ENCODE measurements around the gene POLN. TPM values are rescaled to one million over a fixed set of nuclear protein-coding genes. Genes with fewer than 3 reads are reported as not detected.
A peak's percentile ranks its signal among the peaks of the same experiment; 100 is the strongest.

POLN gene
- total RNA-seq, 2 donors from 2014 or later, result 2.4 to 6.3 TPM

DNA sequence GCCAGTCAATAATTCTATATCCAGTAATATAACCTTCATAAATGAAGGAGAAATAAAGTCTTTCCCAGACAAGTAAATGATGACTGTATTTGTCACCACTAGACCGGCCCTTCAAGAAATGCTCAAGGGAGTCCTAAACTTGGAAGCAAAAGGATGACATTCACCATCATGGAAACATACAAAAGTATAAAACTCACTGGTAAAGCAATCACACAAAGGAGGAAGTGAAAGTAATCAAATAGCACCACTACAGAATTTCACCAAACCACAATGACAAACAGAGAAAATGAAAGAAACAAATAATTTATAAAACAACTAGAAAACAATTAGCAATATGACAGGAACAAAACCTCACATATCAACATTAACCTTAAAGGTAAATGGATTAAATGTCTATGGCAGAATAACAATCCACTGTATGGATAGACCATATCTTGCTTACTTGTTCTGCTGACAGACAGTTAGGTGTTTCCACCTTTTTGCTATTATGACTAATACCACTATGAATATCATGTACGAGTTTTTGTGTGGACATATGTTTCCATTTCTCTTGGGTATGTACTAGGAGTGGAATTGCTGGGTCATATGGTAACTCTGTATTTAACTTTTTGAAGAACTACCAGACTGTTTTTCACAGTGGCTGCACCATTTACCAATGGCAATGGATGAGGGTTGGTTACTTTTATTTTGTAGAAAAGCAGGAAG, 137.9 kb downstream of the POLN start:
- intact Hi-C loops (cut with DNase I), result no loop called here
- ATAC-seq (no peak), DNase-seq (no peak)

DNA sequence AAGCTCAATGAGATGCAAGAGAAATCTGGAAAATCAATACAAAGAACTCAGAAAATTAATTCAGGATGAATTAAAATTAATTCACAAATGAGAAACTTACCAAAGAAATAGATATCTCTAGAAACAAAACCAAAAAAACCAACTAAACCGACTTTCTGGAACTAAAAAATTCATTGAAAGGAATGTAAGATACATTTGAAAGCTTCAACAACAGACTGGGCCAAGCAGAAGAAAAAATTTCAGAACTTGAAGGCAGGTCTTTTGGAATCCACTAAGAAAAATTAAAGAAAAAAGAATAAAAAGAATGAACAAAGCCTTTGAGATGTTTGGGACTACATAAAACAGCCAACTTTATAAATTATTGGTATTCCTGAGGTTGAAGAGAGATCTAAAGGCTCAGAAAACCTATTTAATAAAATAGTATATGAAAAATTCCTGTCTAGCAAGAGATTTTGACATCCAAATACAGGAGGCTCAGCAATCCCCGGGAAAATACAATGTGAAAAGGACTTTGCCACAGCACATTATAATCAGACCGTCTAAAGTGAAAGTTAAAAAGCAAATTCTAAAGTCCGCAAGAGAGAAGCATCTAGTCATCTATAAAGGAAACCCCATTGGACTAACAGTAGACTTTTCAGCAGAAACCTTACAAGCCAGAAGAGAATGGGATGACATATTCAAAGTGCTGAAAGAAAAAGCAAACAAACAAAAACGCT, 138.6 kb downstream of the POLN start:
- DNase-seq (no peak), ATAC-seq (no peak)
- intact Hi-C loops (cut with DNase I), result no loop called here

DNA sequence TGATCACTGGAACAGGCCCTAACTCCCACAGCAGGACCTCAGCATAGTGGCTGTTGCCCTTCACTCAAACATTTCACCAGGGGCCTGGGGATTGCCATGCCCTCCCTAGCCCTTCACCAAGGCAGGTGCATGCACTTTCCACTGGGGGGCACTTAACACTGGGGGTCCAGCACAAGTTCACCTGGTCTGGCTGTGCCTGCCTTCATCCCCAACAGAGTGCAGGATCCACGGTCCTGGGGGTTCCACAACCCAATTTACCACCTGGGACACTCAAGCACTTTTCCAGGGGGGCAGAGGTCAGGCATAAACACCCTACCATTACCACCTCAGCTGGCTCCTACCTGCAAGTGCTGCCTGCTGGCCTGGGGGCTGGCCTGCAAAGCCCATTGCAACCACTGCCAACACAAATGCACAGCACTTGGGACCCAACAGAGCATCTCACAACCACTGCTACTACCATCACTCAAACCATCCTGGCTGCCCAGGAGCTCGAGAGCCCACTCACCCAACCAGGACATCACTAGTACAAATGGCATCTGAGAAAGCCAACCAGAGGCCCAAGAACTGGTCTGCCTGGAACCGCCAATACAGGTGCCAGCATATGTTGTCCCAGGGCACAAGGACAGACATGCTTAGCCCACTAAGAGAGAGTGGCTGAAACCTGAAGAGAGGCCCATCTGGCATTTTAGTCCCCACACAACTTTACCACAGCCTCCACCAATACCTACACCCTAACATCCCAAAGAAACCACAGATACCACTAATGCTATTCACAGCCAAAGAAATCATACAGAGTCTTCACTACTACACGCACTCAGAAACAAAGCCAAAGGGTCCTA, 139.7 kb downstream of the POLN start:
- ATAC-seq (no peak), DNase-seq (no peak)
- intact Hi-C loops (cut with DNase I), result no loop called here

DNA sequence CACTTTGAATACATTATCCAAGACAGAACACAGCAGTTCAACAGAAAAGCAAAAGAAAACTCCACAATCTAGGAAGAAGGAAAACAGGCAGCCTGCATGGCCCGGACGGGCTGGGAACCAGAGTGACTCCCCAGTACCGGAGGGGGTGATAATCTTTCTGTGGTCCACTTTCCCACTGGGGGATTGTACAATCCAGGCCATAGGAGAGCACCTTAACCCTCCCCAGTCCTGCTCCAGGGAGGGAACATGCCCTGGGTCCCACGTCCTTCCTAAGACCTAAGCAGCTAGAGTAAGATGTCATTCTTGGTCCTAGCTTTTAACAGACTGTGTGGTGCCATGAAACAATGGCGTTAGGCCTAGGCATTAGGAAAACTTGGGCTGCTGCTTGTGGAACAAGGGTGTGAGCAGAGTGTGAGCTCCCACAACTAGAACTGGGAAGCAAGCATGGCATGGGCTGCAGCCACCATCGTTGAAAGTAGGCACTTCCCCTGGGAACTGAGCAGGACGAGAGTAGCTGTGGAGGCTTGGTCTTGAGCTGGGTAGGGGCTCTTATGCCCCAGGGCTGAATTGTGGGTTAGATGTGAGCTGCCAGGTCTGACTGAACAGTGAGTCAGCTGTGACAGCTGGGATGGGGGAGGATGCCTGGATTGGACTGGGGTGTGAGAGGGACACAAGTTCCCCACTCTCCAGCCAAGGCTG, 140.4 kb downstream of the POLN start:
- DNase-seq (no peak), ATAC-seq (no peak)
- intact Hi-C loops (cut with DNase I), result no loop called here

DNA sequence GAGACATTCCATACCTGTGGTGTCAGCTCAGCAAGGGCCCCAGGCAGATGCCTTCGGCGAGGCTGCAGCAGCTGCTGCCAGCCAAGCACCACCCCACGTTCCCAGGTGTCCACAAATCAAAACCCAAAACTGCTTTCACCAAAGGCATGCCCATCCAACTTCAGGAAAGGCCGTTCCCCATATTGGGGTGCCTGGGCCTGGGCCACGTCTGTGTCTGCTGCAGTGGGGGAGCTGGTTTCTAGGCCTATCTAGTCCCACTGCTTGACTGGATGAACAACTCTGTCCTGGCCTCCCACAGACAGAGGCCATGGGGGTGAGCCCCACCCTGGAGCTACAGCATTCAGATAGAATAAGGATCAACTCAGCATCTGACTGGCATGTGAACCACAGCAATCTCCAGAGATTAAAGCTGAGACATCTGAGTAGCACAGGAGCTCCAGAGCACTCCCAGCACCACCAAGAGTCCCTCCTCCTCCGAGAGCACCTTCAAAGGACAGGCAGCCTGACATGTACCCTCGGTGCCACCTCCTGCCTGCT, 145.8 kb downstream of the POLN start:
- DNase-seq (no peak), ATAC-seq (no peak)
- intact Hi-C loops (cut with DNase I), result no loop called here

DNA sequence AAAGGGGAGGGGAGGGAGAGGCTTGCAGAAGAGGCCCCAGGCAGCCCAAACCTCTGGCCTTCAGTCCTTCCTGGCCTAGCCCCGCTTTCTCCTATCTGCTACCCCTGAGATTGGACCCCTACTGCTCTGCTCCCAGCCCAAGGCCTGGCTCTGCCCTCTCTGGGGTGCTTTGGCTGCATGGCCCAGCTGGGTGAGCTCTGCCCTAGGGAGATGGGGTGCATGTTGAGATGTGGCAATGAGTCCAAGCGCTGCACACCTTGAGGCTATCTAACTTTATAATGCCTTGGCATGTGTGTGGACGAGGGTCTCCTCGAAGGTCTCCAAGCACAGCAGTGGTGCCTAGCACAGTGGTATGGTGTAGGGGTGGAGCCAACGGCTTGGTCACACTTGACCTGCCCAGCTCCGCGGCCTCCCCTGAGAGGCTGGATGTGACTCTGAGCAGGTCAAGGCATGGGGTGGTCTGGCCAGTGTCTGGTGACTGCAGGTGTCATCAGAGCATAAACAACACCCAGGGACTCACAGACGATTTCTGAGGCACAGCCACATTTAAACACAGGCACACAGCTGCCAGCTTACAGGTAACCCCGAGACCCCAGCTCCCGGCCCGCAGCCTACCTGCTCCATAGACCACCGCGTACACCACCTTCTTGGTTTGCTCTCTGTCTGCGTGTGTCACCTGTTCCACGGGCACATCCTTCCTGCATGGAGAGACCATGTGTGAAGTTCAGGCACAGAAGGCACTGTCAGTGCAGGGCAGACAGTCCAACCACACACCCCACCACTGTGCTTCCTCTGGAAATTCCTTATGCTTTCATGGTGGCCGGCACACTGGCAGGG, 146.5 kb downstream of the POLN start:
- DNase-seq (no peak), ATAC-seq (no peak)
- intact Hi-C loops (cut with DNase I), result no loop called here

DNA sequence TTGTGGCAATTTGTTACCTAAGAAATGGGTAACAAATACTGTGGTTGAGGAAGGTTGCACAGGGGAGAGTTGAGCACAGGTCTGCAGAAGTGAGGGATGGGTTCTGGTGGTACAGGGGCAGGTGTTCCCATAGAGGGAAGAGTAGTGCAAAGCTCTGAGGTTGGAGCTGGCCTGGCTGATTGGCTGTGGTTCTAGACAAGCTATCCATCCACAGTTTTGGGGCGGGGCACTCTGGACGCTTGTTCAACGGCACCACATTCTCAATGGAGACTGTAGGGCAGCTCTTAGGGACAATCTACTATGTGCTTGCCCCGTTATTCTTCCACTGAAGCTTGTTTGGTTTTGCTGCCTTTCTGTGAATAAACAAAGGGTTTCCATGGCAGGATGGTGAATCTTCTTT, 147.4 kb downstream of the POLN start:
- ATAC-seq (no peak), DNase-seq (no peak)
- intact Hi-C loops (cut with DNase I), result no loop called here

DNA sequence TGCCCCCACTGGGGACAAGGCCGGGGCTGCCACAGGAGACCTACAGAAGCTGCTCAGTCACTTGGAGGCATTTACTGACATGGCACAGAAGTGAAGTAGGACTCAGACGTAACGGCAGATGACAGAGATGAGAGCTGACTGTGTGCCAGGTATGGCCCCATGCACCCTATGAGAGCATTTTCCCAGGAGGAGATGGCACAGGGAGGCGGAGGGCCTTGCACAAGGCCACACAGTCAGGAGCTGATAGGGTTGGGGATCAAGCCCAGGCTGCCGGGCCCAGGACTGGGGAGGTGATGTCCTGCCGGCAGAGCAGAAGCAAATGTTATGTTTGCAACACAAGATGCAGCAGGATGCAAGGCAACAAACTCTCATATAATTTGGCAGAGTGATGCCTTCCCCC, 148.7 kb downstream of the POLN start:
- ATAC-seq (peak in 1 of 2 donors; percentile 60), DNase-seq (no peak)
- intact Hi-C loops (cut with DNase I), result no loop called here

DNA sequence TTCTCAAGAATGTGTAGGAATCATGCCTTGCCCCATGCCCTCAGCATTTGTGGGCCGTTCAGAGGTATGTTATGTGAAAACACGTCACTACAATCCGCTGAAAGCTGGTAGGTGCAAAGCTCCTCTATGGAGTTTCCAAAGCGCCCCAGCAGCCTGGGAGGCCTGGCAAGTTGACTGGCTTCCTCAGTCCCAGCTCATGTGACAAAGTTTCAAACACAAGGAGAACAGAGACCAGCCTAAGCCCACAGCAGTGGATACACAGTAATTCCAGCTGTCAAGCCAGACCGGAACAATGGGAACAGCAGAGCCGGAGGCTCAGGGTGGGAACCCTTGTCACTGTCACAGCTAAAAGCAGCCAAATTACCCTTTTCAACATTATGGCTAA, 149.3 kb downstream of the POLN start:
- DNase-seq (no peak), ATAC-seq (no peak)
- intact Hi-C loops (cut with DNase I), result no loop called here

DNA sequence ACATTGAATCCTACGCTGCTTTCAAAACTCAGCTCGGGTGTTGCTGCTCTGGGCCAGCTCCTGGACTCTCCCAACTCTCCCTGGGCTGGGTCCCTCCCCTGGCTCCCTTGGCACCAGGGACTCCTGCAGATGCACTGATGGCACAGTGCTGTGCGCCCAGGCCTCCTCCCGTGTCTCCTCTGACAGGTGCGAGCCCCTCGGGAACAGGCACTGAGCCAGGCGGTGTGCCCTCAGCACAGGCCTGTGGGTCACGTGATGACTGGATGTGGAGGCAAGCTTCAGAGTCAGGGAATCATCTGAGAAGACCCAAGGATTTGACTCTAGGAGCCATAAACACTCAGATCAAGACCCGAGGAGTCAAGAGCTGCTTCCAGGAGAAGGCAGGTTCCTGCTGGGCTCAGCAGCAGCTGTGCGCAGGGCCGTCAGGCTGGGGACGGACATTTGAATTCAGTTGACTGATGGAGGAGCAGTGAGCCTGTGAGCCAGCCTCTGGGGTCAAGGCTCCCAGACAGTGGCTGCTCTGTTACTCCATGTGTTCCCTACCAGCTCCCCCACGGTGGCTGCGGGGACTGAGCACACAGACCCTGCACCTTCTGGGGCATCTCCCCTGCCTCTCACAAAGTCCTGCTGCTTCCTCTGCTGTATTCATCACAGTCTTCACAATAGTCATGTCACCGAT, 149.8 kb downstream of the POLN start:
- intact Hi-C loops (cut with DNase I), result no loop called here
- no peak for DNase-seq

DNA sequence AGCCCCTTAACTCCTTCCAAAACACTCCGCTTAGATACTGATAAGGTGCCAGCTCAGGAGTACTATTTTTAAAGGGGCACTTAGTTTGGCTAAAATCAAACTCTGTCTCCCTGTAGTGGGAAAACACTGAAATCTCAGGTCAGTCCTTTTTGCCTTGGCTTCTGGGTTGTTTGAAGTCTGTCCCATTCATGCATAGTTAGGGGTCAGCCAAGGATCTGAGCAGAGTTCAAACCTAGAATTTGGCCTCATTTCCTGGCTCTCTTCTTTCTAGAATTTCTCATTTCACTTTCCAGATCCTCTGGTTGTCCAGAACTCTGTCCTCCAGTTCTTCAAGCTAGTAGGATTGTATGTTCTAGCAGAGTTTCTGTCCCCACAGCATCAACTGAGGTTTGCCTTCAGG, 151.3 kb downstream of the POLN start:
- ATAC-seq (no peak), DNase-seq (no peak)
- intact Hi-C loops (cut with DNase I), result no loop called here

More for the DNA sequence above, 149.8 kb downstream of the POLN start:
- no peak for ATAC-seq

DNA sequence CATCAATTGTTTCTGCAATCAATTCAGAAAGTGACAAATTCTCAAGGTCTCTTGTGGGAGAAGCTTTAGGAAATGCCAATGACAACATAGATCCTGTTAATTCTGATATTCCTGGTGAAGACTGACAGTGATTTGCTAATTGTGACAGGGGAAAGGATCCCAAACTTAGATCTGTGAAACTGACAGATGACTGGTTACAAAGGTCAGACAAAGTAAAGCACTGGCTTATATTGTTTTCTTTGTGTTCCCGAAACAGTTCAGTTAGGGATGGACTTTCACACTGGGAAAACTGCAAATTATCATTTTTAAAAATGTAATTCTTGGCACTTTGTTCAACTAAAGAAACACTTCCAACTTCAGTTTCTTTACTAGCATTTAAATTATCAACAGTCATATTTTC, 152.7 kb downstream of the POLN start:
- DNase-seq (no peak), ATAC-seq (no peak)
- intact Hi-C loops (cut with DNase I), result no loop called here

DNA sequence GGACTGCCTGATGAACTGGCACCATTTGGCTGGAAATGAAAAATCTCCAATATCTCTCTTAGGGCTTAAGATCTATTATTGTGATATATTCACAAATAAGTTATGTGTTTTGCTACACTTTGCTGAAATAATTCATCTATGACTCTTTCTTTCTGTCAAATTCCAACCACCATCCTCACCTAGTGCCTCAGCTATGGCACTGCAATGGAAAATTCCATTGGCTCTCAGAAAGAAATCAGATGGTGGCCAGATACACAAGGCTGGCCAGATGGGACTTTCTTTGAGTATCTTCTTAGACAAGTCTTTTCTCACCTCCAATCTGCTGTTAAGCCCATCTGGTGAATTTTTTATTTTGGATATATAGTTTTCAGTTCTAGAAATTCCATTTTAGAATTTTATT, 154.8 kb downstream of the POLN start:
- no peak for ATAC-seq
- intact Hi-C loops (cut with DNase I), result no loop called here
- no peak for DNase-seq

DNA sequence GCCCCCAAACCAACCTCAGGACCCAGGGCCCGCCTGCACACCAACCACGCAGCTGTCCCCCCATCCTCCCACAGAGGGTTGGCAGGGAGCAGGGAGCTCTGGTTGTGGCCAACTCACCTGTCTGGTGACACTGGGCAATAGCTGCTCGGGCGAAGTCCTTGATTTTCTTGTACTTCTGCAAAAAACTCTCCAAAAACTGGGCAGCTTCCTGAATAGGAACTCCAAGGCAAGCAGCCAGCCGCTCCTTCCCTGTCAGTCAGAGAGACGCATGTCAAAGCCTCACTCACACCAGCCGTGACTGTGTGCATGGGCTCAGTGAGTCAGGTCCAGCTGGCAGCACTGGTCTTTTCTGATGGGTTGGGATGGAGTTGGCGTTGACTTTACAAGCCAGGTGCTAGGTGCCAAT, 156.4 kb downstream of the POLN start:
- ATAC-seq (no peak), DNase-seq (no peak)
- intact Hi-C loops (cut with DNase I), result no loop called here

DNA sequence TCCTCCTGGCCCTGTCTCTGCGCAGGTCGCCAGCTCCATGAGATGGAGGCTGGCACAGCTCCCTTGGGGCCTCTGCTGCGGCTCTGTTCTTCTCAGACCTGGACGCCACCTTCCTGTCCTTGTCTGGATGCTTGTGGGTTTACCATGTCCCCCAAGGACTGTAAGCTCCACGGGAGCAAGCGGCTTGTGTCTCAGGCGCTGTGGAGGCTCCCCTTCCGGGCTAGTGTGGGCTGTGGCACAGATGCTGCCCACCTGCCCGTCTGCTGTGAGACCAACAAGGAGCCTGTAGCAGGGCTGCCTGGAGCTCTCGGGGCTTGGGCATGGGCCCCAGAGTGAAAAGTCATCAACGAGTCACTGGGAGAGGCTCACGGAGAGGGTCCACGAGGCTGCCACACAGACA, 157.6 kb downstream of the POLN start:
- DNase-seq (no peak), ATAC-seq (no peak)
- intact Hi-C loops (cut with DNase I), result no loop called here

DNA sequence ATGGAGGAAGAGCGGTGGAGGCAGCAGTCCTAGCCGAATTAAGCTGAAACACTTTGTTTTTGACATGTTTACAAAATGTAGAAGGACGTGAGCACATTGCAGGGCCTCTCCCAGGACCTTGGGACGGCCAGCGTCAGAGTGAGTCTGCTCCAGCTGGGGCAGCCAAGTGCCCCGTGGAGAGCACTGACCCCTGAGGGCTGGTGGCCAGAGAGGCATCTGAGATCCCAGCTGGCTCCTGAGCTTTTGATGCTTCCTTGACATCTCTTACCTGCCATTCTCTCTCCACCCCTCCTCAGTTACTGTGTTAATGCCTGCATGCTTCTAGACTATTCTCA, 158.1 kb downstream of the POLN start:
- ATAC-seq (no peak), DNase-seq (no peak)
- intact Hi-C loops (cut with DNase I), result no loop called here

DNA sequence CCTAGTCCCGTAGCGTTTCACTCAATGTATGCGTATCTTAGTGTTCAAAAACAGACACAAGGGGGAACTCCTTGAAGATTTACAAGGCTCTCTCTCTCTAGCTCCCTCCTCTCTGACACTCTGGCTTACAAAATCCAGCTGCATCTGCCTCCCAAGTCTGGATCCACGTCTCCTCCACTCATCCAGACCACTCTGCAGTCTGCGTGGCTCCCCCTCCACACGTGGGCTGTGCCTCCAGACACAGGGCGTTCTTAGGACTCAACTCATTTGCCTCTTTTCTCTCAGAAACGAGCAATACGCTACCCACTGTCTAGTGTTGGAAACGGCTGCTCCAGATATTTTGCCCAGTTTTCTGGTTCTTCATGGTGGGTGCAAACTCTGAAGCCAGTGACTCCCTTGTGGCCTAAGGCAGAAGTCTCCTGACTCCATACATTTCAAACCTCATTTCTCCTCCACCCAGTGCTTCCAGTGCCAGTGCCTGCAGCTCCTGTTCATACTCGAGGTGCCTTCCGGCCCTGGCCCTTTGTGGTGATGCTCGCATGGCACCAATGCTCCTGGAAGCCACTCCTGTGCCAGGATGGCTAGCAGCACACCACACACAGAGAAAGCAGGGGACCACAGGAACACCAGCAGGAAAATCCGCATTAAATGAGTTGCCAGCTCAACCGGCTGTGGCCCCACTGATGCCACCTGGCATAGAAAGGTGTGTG, 158.7 kb downstream of the POLN start:
- intact Hi-C loops (cut with DNase I), result no loop called here
- DNase-seq (no peak), ATAC-seq (no peak)

DNA sequence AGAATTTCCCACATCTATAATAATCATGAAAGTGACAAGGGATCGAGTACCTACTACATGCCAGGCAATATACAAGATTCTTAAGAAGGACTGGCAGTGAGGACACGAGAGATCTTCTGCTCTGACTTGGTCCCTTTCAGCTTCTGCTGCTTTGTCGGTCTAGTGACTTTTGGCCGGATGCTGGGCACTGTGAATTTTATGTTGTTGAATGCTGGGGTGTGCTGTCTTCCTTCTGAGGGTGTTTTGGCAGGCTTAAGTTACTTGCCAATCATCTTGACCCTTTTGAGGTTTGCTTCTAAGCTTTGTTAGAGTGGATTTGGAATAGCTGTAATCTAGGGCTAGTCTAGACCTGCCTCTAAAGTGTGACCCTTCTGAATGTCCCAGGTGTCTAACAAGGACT, 159.3 kb downstream of the POLN start:
- intact Hi-C loops (cut with DNase I), result no loop called here
- ATAC-seq (no peak), DNase-seq (no peak)

Data from left cardiac atrium (tissue), 4 donors.